HG03045 (cell line): ENCODE data around the gene HPS4.

Experiments used
- ATAC-seq: cut with Tn5 transposase; IDR thresholded peaks from one replicate; pipeline ENCODE4 v1.9.1; 2021; ENCODE audit warnings: mild to moderate bottlenecking, moderate library complexity; ENCODE audit not compliant: unreplicated experiment

The HPS4 gene

GRCh38 chr22:26470807-26471206 is 12.8 kb downstream of the HPS4 start:
- no peak for ATAC-seq

GRCh38 chr22:26466196-26466595 is 17.4 kb downstream of the HPS4 start:
- ATAC-seq = no peak

- ATAC-seq = no peak
Observed at GRCh38 chr22:26464312-26464711, 19.3 kb downstream of the HPS4 start.

GRCh38 chr22:26463688-26464087 is 19.9 kb downstream of the HPS4 start:
- ATAC-seq = no peak

- ATAC-seq = no peak
Observed at GRCh38 chr22:26463101-26463661, 20.4 kb downstream of the HPS4 start.

- no peak for ATAC-seq
Observed at GRCh38 chr22:26462641-26463040, 20.9 kb downstream of the HPS4 start.

GRCh38 chr22:26462051-26462450 is 21.5 kb downstream of the HPS4 start:
- no peak for ATAC-seq

- ATAC-seq = no peak
Observed at GRCh38 chr22:26461188-26461810, 22.3 kb downstream of the HPS4 start.

- no peak for ATAC-seq
Observed at GRCh38 chr22:26460202-26460601, 23.4 kb downstream of the HPS4 start.

- ATAC-seq = no peak
Observed at GRCh38 chr22:26457661-26458272, 25.8 kb downstream of the HPS4 start.

- no peak for ATAC-seq
Observed at GRCh38 chr22:26453812-26454500, 29.6 kb downstream of the HPS4 start.

- ATAC-seq = no peak
Observed at GRCh38 chr22:26453216-26453615, 30.4 kb downstream of the HPS4 start.

- ATAC-seq = no peak
Observed at GRCh38 chr22:26452236-26453016, 31.2 kb downstream of the HPS4 start.

- no peak for ATAC-seq
Observed at GRCh38 chr22:26450453-26451185, 33.0 kb downstream of the HPS4 start.

GRCh38 chr22:26448941-26449340 is 34.6 kb downstream of the HPS4 start:
- ATAC-seq = no peak

- ATAC-seq = no peak
Observed at GRCh38 chr22:26448334-26448733, 35.2 kb downstream of the HPS4 start.

- ATAC-seq = no peak
Observed at GRCh38 chr22:26447584-26448329, 35.8 kb downstream of the HPS4 start.

- ATAC-seq = no peak
Observed at GRCh38 chr22:26446808-26447515, 36.6 kb downstream of the HPS4 start.

- ATAC-seq = no peak
Observed at GRCh38 chr22:26445577-26446275, 37.9 kb downstream of the HPS4 start.
